Measurements from ENCODE around the gene TMEM201.

- no peak for TF ChIP-seq POLR2A (IDR thresholded peaks at IDR 0.05; ENCODE audit: low read length)
- TF ChIP-seq GATA1 (IDR thresholded peaks at IDR 0.05; ENCODE audit: low read depth, low read length) = no peak
Measured at GRCh38 chr1:9558271-9558945, 30.3 kb upstream of the TMEM201 start.
